Neural cell (in vitro differentiated cells): ENCODE results near the gene SPATA9. TPM values are rescaled to one million over a fixed set of nuclear protein-coding genes. Genes with fewer than 3 reads are reported as not detected.

Experiments
- H2AFZ ChIP-seq: fragments of 200-600, 300-800 bp; sonication (generic), shearing (Covaris generic); 2 replicates; pipeline ENCODE4 v1.6.0; 2014; ENCODE audit warnings: low read depth, mild to moderate bottlenecking, antibody characterized with exemption, low read length, moderate library complexity
- H3F3A ChIP-seq: fragments of 200-600 bp; shearing (Covaris generic); 2 replicates; pipeline ENCODE4 v1.6.1; 2016; ENCODE audit warnings: mild to moderate bottlenecking, moderate library complexity, mixed read lengths, antibody characterized with exemption, low read length; ENCODE audit not compliant: insufficient read depth, poor library complexity, severe bottlenecking
- H3K27ac ChIP-seq: fragments of 200-600, 300-800 bp; sonication (generic), shearing (Covaris generic); 2 replicates; pipeline ENCODE4 v1.5.1; 2014; ENCODE audit warnings: mild to moderate bottlenecking, low read length, moderate library complexity
- H3K27me3 ChIP-seq: fragments of 300-800, 200-600 bp; sonication (generic), shearing (Covaris generic); 2 replicates; pipeline ENCODE4 v1.6.0; 2014; ENCODE audit warnings: mild to moderate bottlenecking, low read depth, low read length, moderate library complexity; ENCODE audit not compliant: insufficient read depth
- H3K36me3 ChIP-seq: fragments of 300-800, 200-600 bp; sonication (generic), shearing (Covaris generic); 2 replicates; pipeline ENCODE4 v1.5.1; 2014; ENCODE audit warnings: mild to moderate bottlenecking, antibody characterized with exemption, low read length, moderate library complexity; ENCODE audit not compliant: insufficient read depth
- H3K4me2 ChIP-seq: fragments of 300-800, 200-600 bp; sonication (generic), shearing (Covaris generic); 2 replicates; pipeline ENCODE4 v1.6.0; 2014; ENCODE audit warnings: mild to moderate bottlenecking, low read length
- H3K4me3 ChIP-seq: fragments of 300-800, 200-600 bp; sonication (generic), shearing (Covaris generic); 2 replicates; pipeline ENCODE4 v1.5.1; 2014; ENCODE audit warnings: mild to moderate bottlenecking, low read length, moderate library complexity
- H3K79me2 ChIP-seq: fragments of 200-600 bp; shearing (Covaris generic); replicated peaks from 2 replicates; pipeline ENCODE4 v1.6.0; 2014; ENCODE audit warnings: mild to moderate bottlenecking, low read length, moderate library complexity; ENCODE audit not compliant: insufficient read depth
- H3K9ac ChIP-seq: fragments of 300-800, 200-600 bp; sonication (generic), shearing (Covaris generic); 2 replicates; pipeline ENCODE4 v1.6.1; 2016; ENCODE audit warnings: mild to moderate bottlenecking, low read length, mixed read lengths
- H3K9me2 ChIP-seq: fragments of 200-600 bp; shearing (Covaris generic); 2 replicates; pipeline ENCODE4 v1.6.1; 2016; ENCODE audit warnings: mild to moderate bottlenecking, low read length, mixed read lengths; ENCODE audit not compliant: insufficient read depth
- H3K9me3 ChIP-seq: fragments of 200-600, 300-800 bp; sonication (generic), shearing (Covaris generic); 2 replicates; pipeline ENCODE4 v1.6.1; 2016; ENCODE audit warnings: mild to moderate bottlenecking, mixed run types, low read length, moderate library complexity, mixed read lengths
- H4K20me1 ChIP-seq: fragments of 200-600 bp; shearing (Covaris generic); 2 replicates; pipeline ENCODE4 v1.6.1; 2016; ENCODE audit warnings: mild to moderate bottlenecking, mixed run types; ENCODE audit not compliant: insufficient read depth
- CTCF ChIP-seq: fragments of 450-650 bp; IDR thresholded peaks from 2 replicates; pipeline ENCODE4 v1.5.1; 2014; ENCODE audit warnings: antibody characterized with exemption, mild to moderate bottlenecking, moderate library complexity; ENCODE audit not compliant: poor library complexity, severe bottlenecking
- EP300 ChIP-seq: fragments of 450-650 bp; conservative IDR thresholded peaks from 2 replicates; pipeline ENCODE4 v1.6.1; 2014; ENCODE audit warnings: antibody characterized with exemption, mild to moderate bottlenecking, moderate library complexity; ENCODE audit not compliant: poor library complexity, severe bottlenecking
- EZH2 ChIP-seq: fragments of 200-600, 300-800 bp; shearing (Covaris generic), sonication (generic); IDR thresholded peaks from 2 replicates; pipeline ENCODE4 v1.6.1; 2014; ENCODE audit warnings: antibody characterized with exemption, low read length, borderline replicate concordance, mild to moderate bottlenecking; ENCODE audit not compliant: insufficient read depth, poor library complexity, severe bottlenecking
- MXI1 ChIP-seq: fragments of 450-650 bp; conservative IDR thresholded peaks from 2 replicates; pipeline ENCODE4 v1.6.1; 2014; ENCODE audit warnings: antibody characterized with exemption, mild to moderate bottlenecking; ENCODE audit not compliant: poor library complexity, severe bottlenecking
- POLR2AphosphoS5 ChIP-seq: IDR thresholded peaks from 2 replicates; pipeline ENCODE4 v1.6.1; 2012
- RAD21 ChIP-seq: fragments of 450-650 bp; conservative IDR thresholded peaks from 2 replicates; pipeline ENCODE4 v1.6.1; 2014; ENCODE audit warnings: antibody characterized with exemption, mild to moderate bottlenecking, moderate library complexity
- REST ChIP-seq: IDR thresholded peaks from 2 replicates; pipeline ENCODE4 v1.6.1; 2012; ENCODE audit warnings: borderline replicate concordance
- SMC3 ChIP-seq: fragments of 450-650 bp; conservative IDR thresholded peaks from 2 replicates; pipeline ENCODE4 v1.6.1; 2014; ENCODE audit warnings: antibody characterized with exemption, mild to moderate bottlenecking, moderate library complexity; ENCODE audit not compliant: poor library complexity
- TAF1 ChIP-seq: IDR thresholded peaks from 2 replicates; pipeline ENCODE4 v1.6.1; 2012; ENCODE audit warnings: low read depth
- polyA plus RNA-seq: library from polyadenylated mRNA; depleted of rRNA; stranded (reverse); fragments of >200 nt; gene quantifications from 2 replicates; pipeline ENCODE4 v1.2.3, GENCODE V29; 2014

Gene SPATA9
- polyA plus RNA-seq, 1 donor from 2014 or later = 5.8 TPM

- Histone ChIP-seq H3K9ac (no peak overlapping the region), H2AFZ (no peak overlapping the region), H3K27me3 (no peaks in the 10 kb centered on the region), H3K4me2 (no peak overlapping the region), H3K27ac (no peak overlapping the region), H3K36me3 (no peaks in the 10 kb centered on the region), H4K20me1 (no peaks in the 10 kb centered on the region), H3K9me2 (no peaks in the 10 kb centered on the region), H3F3A (no peaks in the 10 kb centered on the region), H3K4me3 (no peak overlapping the region), H3K9me3 (no peaks in the 10 kb centered on the region), H3K79me2 (no peaks in the 10 kb centered on the region)
- TF ChIP-seq EZH2 (no peak), MXI1 (no peak), EP300 (no peak), TAF1 (no peak), RAD21 (no peak), POLR2AphosphoS5 (no peak), REST (no peak), SMC3 (no peak), CTCF (no peak)
Observed at GRCh38 chr5:95631991-95632675, 50.7 kb downstream of the SPATA9 start.

GRCh38 chr5:95631255-95631958 is 51.4 kb downstream of the SPATA9 start:
- H3K79me2 ChIP-seq = no peaks in the 10 kb centered on the region
- no peaks in the 10 kb centered on the region for H3K27me3 ChIP-seq
- H3K27ac ChIP-seq = no peak overlapping the region
- H3K4me3 ChIP-seq = no peak overlapping the region
- no peak overlapping the region for H3K9ac ChIP-seq
- H3K9me3 ChIP-seq = no peaks in the 10 kb centered on the region
- no peaks in the 10 kb centered on the region for H3K36me3 ChIP-seq
- no peak overlapping the region for H2AFZ ChIP-seq
- H3K4me2 ChIP-seq = no peak overlapping the region
- no peaks in the 10 kb centered on the region for H3K9me2 ChIP-seq
- H4K20me1 ChIP-seq = no peaks in the 10 kb centered on the region
- H3F3A ChIP-seq = no peaks in the 10 kb centered on the region
- TF ChIP-seq SMC3 = no peak
- TF ChIP-seq POLR2AphosphoS5 = no peak
- no peak for TF ChIP-seq MXI1
- TF ChIP-seq REST = no peak
- no peak for TF ChIP-seq CTCF
- TF ChIP-seq EP300 = no peak
- no peak for TF ChIP-seq RAD21
- no peak for TF ChIP-seq EZH2
- TF ChIP-seq TAF1 = no peak
